ENCODE data around the gene POLR3G.
A peak's percentile ranks its signal among the peaks of the same experiment; 100 is the strongest.

The POLR3G gene, protein sequence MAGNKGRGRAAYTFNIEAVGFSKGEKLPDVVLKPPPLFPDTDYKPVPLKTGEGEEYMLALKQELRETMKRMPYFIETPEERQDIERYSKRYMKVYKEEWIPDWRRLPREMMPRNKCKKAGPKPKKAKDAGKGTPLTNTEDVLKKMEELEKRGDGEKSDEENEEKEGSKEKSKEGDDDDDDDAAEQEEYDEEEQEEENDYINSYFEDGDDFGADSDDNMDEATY

DNA sequence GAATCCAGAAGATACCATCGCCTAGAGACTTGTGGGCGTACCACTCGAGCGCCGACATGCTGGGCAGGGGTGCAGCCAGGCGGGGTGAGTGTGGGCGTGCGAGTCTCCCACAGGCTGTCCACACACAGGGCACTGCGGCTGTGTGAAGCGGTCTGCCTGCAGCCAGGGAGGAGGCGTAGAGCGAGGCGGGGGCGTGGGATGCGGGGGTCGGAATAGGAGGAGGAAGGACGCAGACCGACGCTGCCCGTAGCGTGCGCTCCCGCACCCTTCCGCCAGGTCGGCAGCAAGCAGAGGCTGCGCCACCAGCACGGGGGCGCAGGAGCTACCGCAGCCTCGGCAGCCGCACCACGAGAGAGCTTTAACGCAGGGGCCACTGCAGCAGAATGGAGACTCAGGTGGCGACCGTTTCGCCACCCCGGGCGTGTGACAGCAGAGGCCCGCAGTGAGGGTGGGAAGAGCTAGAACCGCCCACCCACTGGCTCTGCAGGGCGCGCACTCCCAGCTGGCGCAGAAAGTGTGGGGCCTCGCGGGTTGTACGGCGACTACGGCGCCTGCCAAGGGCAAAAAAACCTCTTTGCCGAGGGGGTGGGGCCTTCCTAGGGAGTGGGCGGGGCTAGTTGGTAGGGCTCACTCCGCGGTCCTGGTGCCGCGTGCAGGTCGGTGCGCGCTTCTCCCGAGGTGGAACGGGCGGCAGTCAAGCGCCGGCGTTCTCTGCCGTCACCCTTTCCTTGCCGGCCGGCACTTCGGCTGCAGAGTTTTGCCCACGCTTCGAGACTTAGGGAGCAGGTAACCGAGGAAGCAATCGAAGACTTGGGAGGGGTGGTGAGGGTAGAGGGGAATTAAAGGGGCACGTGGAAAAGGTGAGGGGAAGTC lies at the start of gene POLR3G, which contains the start of gene MBLAC2:
POLR3G (plus strand) TSS at position 630 of the 873 bp plus-strand sequence. CDS start 10,704 bp downstream, outside the sequence.
MBLAC2 (minus strand) TSS at position 537 of the 873 bp plus-strand sequence; CDS start at position 58, 479 bp downstream.
- no peaks in the 10 kb centered on the region for H3K27me3 ChIP-seq
- H3K27ac ChIP-seq: peak within 1 kb of the TSS; percentile 68 to 73
- peak within 1 kb of the TSS; percentile 77 to 84 for H3K4me3 ChIP-seq
- H3K4me1 ChIP-seq: peaks cover 0 to 17% (median 13%) of the 10 kb centered on the region in 4 donors
- TF ChIP-seq, protein P1, sequence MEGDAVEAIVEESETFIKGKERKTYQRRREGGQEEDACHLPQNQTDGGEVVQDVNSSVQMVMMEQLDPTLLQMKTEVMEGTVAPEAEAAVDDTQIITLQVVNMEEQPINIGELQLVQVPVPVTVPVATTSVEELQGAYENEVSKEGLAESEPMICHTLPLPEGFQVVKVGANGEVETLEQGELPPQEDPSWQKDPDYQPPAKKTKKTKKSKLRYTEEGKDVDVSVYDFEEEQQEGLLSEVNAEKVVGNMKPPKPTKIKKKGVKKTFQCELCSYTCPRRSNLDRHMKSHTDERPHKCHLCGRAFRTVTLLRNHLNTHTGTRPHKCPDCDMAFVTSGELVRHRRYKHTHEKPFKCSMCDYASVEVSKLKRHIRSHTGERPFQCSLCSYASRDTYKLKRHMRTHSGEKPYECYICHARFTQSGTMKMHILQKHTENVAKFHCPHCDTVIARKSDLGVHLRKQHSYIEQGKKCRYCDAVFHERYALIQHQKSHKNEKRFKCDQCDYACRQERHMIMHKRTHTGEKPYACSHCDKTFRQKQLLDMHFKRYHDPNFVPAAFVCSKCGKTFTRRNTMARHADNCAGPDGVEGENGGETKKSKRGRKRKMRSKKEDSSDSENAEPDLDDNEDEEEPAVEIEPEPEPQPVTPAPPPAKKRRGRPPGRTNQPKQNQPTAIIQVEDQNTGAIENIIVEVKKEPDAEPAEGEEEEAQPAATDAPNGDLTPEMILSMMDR (IDR thresholded peaks at IDR 0.05): peak; percentile 34 to 42
- DNase-seq: peak; percentile 84 to 93
- peaks cover 0 to 4% (median 0%) of the 10 kb centered on the region in 3 donors for H3K36me3 ChIP-seq
- H3K9me3 ChIP-seq: no peaks in the 10 kb centered on the region
- intact Hi-C loops (cut with DNase I; ENCODE audit: low total_unique reads): loop anchor here (5.0 kb wide), 1 partner anchor 53 kb away; the partner anchor contains the start of gene LYSMD3

- DNase-seq: no peak
- H3K4me3 ChIP-seq: no peak overlapping the region
- H3K27me3 ChIP-seq: no peaks in the 10 kb centered on the region
- H3K27ac ChIP-seq: no peak overlapping the region
- H3K9me3 ChIP-seq: no peaks in the 10 kb centered on the region
- intact Hi-C loops (cut with DNase I; ENCODE audit: low total_unique reads): loop anchor here (10.0 kb wide), 1 partner anchor 351 kb away; no protein-coding TSS in a partner anchor
- no peaks in the 10 kb centered on the region for H3K36me3 ChIP-seq
- TF ChIP-seq, protein P1 (IDR thresholded peaks at IDR 0.05): peak; percentile 35 to 58
- H3K4me1 ChIP-seq: no peaks in the 10 kb centered on the region
These were observed 40.4 kb upstream of the POLR3G start for GRCh38 chr5:90434116-90434714.

- TF ChIP-seq, protein P1 (IDR thresholded peaks at IDR 0.05): no peak
- Histone ChIP-seq H3K36me3 (no peaks in the 10 kb centered on the region), H3K4me1 (no peaks in the 10 kb centered on the region), H3K27ac (no peak overlapping the region), H3K4me3 (no peak overlapping the region), H3K27me3 (no peaks in the 10 kb centered on the region), H3K9me3 (no peaks in the 10 kb centered on the region)
- DNase-seq: no peak
- intact Hi-C loops (cut with DNase I; ENCODE audit: low total_unique reads): loop anchor here (5.0 to 10.0 kb wide), 2 partner anchors 95 to 347 kb away; no protein-coding TSS in a partner anchor
These were observed 37.0 kb upstream of the POLR3G start for GRCh38 chr5:90437663-90438062.

GRCh38 chr5:90438100-90438499 lies 36.6 kb upstream of the POLR3G start:
- H3K27me3 ChIP-seq: no peaks in the 10 kb centered on the region
- no peaks in the 10 kb centered on the region for H3K9me3 ChIP-seq
- no peak overlapping the region for H3K4me3 ChIP-seq
- H3K4me1 ChIP-seq: no peaks in the 10 kb centered on the region
- no peak overlapping the region for H3K27ac ChIP-seq
- intact Hi-C loops (cut with DNase I; ENCODE audit: low total_unique reads): loop anchor here (5.0 to 10.0 kb wide), 2 partner anchors 94 to 347 kb away; no protein-coding TSS in a partner anchor
- DNase-seq: no peak
- TF ChIP-seq, protein P1 (IDR thresholded peaks at IDR 0.05): no peak
- H3K36me3 ChIP-seq: no peaks in the 10 kb centered on the region

DNA sequence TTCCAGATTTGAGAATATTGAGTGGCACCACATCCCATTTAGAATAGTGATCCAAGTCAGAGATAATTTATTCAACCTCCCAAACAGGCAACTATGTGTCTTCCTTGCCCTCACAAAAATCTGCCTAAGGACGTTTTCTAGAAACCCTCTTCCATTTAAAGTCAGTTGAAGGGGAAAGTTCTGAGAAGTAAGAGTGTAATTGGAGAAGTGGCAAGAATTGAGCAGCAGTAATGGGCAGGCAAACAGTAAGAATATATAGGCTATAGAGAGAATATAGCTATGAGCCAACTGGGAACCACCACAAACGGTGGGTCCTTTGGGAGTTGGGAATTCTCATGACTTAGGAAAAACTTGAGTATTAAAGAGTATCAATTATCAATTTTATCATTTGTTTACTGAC lies 34.0 kb upstream of the POLR3G start:
- no peak for DNase-seq
- intact Hi-C loops (cut with DNase I; ENCODE audit: low total_unique reads): no loop called here

More for the DNA sequence above, 34.0 kb upstream of the POLR3G start:
- Histone ChIP-seq H3K27me3 (no peaks in the 10 kb centered on the region), H3K4me1 (no peaks in the 10 kb centered on the region), H3K27ac (no peak overlapping the region), H3K36me3 (no peaks in the 10 kb centered on the region), H3K9me3 (no peaks in the 10 kb centered on the region), H3K4me3 (no peak overlapping the region)
- TF ChIP-seq, protein P1 (IDR thresholded peaks at IDR 0.05): no peak
